Fibroblast of skin of back (primary cell): ENCODE measurements around the gene GRIN3B.
"Not testable (repeated sequence)": the region's sequence is repeated elsewhere in the genome, so short reads cannot be mapped to it uniquely, and the experiment has no call there.

Source experiments
- DNase-seq: peaks from one replicate; pipeline ENCODE4 v3.0.0-alpha.2; 2013

Gene GRIN3B

GRCh38 chr19:1019980-1020867 lies 20.0 kb downstream of the GRIN3B start:
- no peak for DNase-seq

- DNase-seq = peak; percentile 97
These were observed 20.7 kb downstream of the GRIN3B start, which contains the start of gene TMEM259 for GRCh38 chr19:1020868-1021425. TSS of gene TMEM259 (minus strand) at chr19:1021123. CDS start at chr19:1020996, 127 bp downstream.

- DNase-seq = not testable (repeated sequence)
These were observed 23.6 kb downstream of the GRIN3B start for GRCh38 chr19:1023883-1024188.

- DNase-seq = not testable (repeated sequence)
These were observed 24.9 kb downstream of the GRIN3B start for GRCh38 chr19:1025080-1025479.

- DNase-seq = peak; percentile 86
These were observed 26.0 kb downstream of the GRIN3B start, which contains the start of gene CNN2 for GRCh38 chr19:1025960-1026782. TSS of gene CNN2 (plus strand) at chr19:1026608. CDS start at chr19:1026662, 54 bp downstream.

GRCh38 chr19:1026783-1027649 lies 26.8 kb downstream of the GRIN3B start:
- no peak for DNase-seq

GRCh38 chr19:1027650-1028061 lies 27.4 kb downstream of the GRIN3B start:
- no peak for DNase-seq

GRCh38 chr19:1028062-1028926 lies 28.1 kb downstream of the GRIN3B start:
- peak; percentile 98 for DNase-seq

- DNase-seq = no peak
These were observed 32.1 kb downstream of the GRIN3B start for GRCh38 chr19:1032264-1032867.

- no peak for DNase-seq
These were observed 35.9 kb downstream of the GRIN3B start for GRCh38 chr19:1035998-1036621.

GRCh38 chr19:1037621-1038064 lies 37.4 kb downstream of the GRIN3B start:
- DNase-seq = no peak

- no peak for DNase-seq
These were observed 38.9 kb downstream of the GRIN3B start for GRCh38 chr19:1038978-1039645.

- DNase-seq = peak; percentile 96
These were observed 39.6 kb downstream of the GRIN3B start, which contains the start of gene ABCA7 for GRCh38 chr19:1039646-1040475. TSS of gene ABCA7 (plus strand) at chr19:1040107. CDS start at chr19:1041362, 1,255 bp downstream.

GRCh38 chr19:1040476-1041271 lies 40.5 kb downstream of the GRIN3B start:
- DNase-seq = peak; percentile 95

GRCh38 chr19:1041272-1041834 lies 41.1 kb downstream of the GRIN3B start:
- DNase-seq = no peak

GRCh38 chr19:1041835-1042685 lies 41.8 kb downstream of the GRIN3B start:
- DNase-seq = no peak
